Subcutaneous adipose tissue (tissue), 4 donors: ENCODE results near the gene SUSD4. TPM values are rescaled to one million over a fixed set of nuclear protein-coding genes. Genes with fewer than 3 reads are reported as not detected.

Experiments
- total RNA-seq, 4 donors: library from RNA; depleted of rRNA; stranded (reverse); fragments of >200 nt; gene quantifications; one replicate each; pipeline ENCODE4 v1.1.0, GENCODE V29; 2016
- TF ChIP-seq, protein P1 (sequence below): fragments of 450-650 bp; IDR thresholded peaks from one replicate; pipeline ENCODE4 v1.5.1; 2016; ENCODE audit warnings: low read depth, mild to moderate bottlenecking, control low read depth, antibody characterized with exemption, moderate library complexity

Gene SUSD4
- total RNA-seq, 4 donors from 2014 or later = 0.33 TPM; not detected in 3

DNA sequence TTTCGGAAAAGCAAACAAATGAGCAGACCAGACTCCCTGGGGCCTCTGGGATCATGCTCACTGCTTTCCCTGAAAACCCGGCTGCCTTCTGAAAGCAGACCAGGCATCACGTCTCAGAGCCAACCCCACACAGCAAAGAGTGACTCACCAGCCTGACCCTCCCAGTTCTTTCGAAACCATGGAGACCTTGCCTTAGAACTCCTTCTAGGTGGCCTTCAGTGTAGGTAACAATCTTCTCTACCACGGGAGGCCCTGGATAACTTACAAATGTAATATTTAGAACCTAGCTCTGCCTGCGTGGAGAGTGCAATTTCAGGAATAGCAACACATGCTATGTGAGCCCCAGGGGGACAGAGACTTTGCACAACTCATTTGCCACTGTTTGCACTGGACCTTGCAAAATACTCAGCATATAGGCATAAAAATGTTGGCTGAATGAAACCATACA is 105.2 kb downstream of the SUSD4 start:
- TF ChIP-seq, protein P1, sequence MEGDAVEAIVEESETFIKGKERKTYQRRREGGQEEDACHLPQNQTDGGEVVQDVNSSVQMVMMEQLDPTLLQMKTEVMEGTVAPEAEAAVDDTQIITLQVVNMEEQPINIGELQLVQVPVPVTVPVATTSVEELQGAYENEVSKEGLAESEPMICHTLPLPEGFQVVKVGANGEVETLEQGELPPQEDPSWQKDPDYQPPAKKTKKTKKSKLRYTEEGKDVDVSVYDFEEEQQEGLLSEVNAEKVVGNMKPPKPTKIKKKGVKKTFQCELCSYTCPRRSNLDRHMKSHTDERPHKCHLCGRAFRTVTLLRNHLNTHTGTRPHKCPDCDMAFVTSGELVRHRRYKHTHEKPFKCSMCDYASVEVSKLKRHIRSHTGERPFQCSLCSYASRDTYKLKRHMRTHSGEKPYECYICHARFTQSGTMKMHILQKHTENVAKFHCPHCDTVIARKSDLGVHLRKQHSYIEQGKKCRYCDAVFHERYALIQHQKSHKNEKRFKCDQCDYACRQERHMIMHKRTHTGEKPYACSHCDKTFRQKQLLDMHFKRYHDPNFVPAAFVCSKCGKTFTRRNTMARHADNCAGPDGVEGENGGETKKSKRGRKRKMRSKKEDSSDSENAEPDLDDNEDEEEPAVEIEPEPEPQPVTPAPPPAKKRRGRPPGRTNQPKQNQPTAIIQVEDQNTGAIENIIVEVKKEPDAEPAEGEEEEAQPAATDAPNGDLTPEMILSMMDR = no peak

DNA sequence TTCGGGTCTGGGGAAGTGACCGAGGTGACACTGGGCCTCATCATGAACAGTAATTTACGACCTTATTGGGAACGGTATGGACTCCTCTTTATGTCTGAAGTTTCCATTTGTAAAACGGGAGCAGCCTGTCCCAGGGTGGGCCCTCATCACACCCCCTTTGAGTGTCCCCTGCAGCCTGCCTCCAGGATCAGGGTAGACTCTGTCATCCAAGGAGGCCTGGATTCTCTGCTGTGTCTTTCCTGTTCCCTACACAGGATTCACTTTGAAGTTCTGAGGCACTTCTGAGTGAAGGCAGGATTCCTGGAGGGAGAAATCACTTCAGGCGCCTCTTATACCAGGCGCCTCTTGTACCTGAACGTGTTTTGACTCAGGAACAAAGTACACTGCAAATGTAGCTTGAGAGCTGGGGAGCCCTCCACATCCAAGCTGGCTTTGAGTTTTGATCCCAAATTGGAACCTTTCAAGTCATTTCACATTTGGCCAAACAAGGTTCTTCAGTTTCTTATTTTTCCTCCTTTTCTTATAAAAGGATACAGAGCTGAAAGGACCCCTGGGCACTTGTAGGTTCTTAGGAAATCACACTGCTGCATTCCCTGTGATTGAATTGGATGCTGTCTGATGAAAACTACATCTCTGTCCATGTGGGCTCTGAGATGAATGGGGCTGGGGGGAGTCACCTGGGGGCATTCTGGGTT is 106.0 kb downstream of the SUSD4 start:
- TF ChIP-seq, protein P1 = no peak

DNA sequence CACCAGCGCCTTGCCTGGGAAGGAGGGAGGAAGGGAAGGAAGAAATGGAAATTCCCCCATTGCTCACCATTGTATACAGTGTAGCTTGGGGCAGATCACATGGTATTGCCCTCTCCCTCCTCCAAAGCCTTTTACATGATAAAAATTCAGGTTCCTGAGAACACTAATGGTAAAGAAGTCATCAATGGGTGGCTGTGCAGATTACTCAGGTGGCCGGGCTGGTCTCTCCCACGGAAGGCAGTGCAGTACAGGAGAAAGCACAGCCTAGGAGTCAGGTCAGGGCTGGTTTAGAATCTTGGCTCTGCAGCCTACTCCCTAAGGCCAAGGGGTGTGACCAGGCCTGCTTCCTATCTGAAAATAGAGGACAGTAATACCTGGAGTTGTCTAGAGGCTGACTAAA is 107.9 kb downstream of the SUSD4 start:
- TF ChIP-seq, protein P1 = no peak

DNA sequence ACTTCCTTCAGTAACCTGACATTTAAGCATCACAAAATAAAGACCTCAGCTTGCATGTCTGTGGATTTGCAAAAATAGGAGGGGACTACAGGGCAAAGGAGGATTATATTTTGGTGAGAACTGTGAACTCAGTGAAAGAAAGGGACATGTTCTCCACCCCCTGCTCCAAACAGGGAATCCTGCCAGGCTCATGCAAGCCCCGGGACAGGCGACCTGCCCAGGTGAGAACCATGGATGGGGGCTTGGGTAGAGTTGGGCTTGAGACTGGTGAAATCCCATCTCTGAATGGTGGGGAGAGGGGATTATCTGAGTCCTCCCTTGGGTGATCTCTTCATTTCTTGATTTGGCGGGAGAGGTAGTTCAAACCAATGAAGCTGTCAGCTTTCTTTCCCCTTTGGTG is 110.1 kb downstream of the SUSD4 start:
- TF ChIP-seq, protein P1 = no peak

DNA sequence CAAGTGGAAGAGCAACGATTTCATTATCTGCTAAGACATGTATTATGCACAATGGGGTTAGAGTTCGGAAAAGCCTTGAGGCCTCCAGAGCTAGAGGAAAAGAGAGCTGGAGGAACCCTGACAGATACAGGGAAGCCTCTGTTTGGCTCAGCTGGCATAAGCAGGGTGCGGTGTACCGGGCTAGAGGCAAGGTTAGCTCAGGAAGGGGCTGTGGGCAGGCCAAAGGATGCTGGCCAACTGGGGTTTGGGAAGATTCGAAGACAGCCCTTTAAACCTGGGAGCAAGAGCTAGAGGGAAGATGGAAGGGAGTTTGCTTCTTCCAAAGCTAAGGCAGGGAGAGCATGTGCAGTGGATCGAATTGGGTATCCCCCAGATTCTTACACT is 113.4 kb downstream of the SUSD4 start:
- TF ChIP-seq, protein P1 = no peak

DNA sequence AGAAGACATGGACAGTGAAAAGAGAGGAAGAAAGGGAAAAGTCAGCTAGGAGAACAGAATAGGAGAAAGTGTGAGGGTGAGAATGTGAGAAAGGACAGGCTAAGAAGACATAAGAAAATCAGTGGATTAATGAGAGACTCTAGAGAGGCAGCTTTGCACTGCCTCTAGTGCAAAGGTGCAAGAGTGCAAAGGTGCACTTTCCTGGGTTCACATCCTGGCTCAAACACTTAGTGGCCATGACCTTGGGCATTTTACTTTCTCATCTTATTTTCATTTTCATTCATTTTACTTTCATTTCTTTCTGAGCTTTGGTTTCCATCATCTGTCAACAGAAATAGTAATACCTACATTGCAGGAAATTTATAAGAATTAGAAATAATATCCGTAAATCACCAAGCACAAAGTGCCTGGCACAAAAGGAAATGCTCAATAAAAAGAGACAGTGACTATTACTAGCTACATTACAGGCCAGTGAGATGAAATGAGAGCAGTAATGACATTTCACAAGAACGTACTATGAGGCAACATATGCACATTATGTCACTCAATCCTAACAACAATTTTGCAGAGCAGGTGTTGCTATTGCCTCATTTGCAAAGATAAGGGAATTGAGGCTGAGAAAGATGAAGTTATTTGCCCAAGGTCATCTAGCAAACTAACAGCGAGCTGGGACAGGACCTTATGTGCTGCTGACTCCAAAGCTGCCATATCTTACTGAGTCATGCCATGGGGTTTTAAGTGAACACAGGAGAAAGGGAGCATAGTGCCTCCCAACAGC is 113.9 kb downstream of the SUSD4 start:
- TF ChIP-seq, protein P1 = no peak

DNA sequence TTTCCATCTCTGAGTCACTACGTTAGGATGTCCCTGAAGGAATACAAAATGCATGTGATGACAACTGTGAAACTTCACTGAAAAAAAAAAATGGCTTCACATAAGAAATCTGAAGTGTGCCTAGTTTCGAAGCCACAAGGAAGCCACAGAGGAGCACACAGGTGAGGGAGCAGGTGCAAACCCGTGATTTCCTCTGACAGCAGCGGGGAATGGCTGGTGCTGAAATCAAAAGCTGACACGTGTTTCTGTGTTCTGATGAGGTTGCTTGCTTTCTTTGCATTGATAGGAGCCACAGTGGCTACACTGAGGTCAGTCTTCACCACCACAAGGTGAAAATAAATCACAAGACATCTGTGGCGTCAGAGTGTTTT is 115.2 kb downstream of the SUSD4 start:
- TF ChIP-seq, protein P1 = no peak
